C4-2B (cell line): ENCODE measurements around the gene SMAD2.

ENCODE experiments used
- H3K27ac ChIP-seq: fragments of 450-650 bp; 2 replicates; pipeline ENCODE4 v1.5.1; 2017
- ZFX ChIP-seq: fragments of 450-650 bp; IDR thresholded peaks from 2 replicates; pipeline ENCODE4 v1.6.1; 2017
- TF ChIP-seq, protein P1 (sequence below): fragments of 450-650 bp; conservative IDR thresholded peaks from 2 replicates; pipeline ENCODE4 v1.5.1; 2017; ENCODE audit warnings: mild to moderate bottlenecking

The SMAD2 gene

DNA sequence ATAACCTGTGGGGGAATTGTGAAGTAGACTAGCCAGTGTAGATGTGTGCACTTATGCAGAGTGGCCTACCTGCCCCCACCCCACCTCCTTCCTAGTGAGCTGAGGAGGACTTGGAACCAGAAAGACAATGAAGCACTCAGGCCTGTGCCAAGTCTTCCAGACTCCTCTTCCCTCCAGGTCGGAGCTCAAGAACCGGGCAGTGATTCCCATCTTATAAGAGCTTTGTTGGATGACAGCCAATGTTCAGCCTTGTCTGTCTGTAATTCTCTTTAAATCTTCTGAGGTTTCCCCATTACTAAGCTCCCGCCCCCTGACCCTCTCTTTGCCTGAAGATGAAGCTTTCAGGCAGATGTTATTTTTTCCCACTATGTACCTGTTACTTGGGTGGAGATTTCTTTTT lies 121.0 kb downstream of the SMAD2 start:
- no peak overlapping the region for H3K27ac ChIP-seq
- TF ChIP-seq ZFX = no peak
- TF ChIP-seq, protein P1, sequence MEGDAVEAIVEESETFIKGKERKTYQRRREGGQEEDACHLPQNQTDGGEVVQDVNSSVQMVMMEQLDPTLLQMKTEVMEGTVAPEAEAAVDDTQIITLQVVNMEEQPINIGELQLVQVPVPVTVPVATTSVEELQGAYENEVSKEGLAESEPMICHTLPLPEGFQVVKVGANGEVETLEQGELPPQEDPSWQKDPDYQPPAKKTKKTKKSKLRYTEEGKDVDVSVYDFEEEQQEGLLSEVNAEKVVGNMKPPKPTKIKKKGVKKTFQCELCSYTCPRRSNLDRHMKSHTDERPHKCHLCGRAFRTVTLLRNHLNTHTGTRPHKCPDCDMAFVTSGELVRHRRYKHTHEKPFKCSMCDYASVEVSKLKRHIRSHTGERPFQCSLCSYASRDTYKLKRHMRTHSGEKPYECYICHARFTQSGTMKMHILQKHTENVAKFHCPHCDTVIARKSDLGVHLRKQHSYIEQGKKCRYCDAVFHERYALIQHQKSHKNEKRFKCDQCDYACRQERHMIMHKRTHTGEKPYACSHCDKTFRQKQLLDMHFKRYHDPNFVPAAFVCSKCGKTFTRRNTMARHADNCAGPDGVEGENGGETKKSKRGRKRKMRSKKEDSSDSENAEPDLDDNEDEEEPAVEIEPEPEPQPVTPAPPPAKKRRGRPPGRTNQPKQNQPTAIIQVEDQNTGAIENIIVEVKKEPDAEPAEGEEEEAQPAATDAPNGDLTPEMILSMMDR = no peak

DNA sequence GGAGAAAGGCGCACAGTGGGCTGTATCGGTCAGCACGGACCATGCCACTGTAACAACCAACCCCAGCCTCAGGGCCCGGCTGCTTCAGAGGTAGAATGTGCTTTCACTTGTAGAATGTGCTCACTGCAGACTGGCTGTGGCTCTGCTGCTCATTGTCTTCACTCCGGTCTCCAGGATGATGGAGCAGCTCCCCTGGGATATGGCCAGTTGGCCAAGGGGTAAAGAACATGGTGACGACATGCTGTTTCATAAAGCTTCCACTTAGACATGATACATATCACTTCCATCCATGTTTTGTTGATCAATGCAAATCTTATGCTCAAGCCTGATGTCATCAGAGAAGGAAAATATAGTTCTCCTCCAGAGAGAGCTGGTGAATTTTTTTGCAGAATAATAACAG lies 127.7 kb downstream of the SMAD2 start:
- TF ChIP-seq, protein P1 = no peak
- no peak for TF ChIP-seq ZFX
- H3K27ac ChIP-seq = no peak overlapping the region

DNA sequence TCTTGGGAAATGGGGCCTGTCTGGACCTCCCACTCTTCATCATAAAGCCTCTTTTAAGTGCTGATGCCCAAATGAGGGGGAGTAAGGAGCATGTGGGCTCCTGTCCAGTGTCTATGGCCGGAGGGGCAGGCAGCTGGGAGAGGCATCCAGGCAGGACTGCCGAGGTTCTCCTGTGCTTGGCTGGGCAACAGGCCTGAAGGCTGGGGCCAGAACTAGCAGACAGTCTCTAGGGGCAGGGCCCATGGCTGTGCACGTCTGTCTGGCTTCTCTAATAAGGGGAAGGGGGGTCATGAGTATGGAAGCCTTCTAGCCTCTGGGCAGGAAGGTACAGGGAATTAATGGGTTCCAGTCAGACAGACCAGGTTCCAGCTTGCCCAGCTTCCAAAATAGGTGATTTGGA lies 128.6 kb downstream of the SMAD2 start:
- H3K27ac ChIP-seq = no peak overlapping the region
- TF ChIP-seq ZFX = no peak
- TF ChIP-seq, protein P1 = no peak

DNA sequence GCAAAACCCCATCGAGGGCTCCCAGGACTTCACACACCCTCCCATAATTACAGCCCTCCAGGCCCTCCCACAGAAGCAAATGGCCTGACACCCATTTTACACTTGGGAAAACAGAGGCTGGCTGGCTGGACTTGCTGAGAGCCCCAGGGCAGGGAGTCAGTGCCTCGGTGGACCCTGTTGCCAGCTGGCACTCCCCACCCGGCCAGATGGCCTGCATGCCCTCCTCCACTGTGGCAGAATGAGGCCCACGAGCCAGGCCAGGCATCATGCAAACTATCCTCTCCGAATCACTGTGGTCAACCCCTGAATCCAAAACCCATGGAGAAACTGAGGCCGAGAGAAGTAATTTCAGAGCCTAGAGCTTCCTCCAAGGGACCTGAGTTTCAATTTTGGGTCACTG lies 129.7 kb downstream of the SMAD2 start:
- H3K27ac ChIP-seq = no peak overlapping the region
- TF ChIP-seq, protein P1 = no peak
- TF ChIP-seq ZFX = no peak

DNA sequence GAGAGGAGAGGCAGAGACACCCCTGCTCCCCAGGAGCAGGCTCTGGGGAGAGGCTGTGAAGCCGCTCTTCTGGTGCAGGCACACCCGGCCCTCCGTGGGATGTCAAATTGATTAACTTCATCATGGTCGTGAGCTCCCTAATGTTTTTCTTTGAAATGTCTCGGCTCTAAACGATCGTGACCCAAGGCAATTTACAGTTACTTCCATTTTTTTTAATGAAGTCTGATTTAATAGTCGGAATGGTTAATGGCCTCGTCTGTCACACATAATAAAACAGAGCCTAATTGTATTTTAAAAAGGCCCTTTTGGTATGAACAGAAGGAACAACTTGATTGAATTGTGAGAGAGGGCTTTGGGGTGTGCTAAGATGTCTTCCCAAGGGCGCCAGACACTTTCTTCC lies 130.2 kb downstream of the SMAD2 start:
- no peak overlapping the region for H3K27ac ChIP-seq
- TF ChIP-seq, protein P1 = no peak
- no peak for TF ChIP-seq ZFX

DNA sequence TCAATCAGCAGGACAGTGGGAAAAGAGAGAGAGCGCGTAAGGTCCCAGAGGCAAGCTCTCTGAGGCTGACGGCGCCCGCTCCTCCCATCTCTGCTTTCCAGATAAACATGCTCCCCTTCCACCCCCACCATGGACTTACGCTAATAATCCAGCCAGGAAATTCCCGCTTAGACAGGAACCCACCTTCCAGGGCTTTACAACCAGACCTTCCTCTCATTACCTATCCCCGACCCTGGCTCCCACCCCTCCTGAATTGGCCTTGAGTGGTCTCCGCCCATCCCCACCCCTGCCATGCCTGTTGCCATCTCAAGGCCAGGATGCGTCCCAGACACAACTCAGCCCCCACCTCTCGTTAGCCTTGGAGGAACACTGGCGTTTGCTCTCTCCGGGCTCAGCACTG lies 131.1 kb downstream of the SMAD2 start:
- no peak overlapping the region for H3K27ac ChIP-seq
- TF ChIP-seq, protein P1 = no peak
- TF ChIP-seq ZFX = no peak

DNA sequence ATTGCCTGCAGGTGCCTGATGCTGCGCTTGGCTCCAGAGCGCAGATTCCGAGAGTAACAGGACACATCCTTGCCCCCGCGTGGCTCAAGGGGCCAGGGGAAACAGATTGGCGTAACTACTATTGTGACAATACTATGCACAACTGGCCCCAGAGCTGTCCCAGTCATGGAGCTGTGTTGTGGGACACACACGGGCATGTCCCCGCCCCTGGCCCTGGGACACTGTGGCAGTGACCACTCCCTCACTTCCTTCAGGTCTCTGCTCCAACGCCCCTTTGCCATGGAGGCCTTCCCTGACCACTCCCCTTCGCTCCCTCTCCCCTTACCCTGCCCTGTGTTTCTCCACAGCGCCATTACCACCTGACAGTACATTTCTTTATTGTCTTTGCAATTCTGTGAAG lies 132.1 kb downstream of the SMAD2 start:
- TF ChIP-seq ZFX = no peak
- TF ChIP-seq, protein P1 = no peak
- no peak overlapping the region for H3K27ac ChIP-seq
